Small intestine (tissue), 7 donors: ENCODE measurements around the gene TOM1L2. TPM values are rescaled to one million over a fixed set of nuclear protein-coding genes. Genes with fewer than 3 reads are reported as not detected.

ENCODE experiments used
- DNase-seq, 2 donors: peaks; one replicate each; pipeline versions ENCODE4 v3.0.0 to v3.0.0-alpha.2; 2013
- FAIRE-seq: peaks from 2 replicates; lab custom pipeline; 2012; peaks lifted over from hg19 to GRCh38; lab: Jason Lieb, UNC
- H3K27ac ChIP-seq, 3 donors: one replicate each; pipeline ENCODE4 v1.5.1; 2013; ENCODE audit warnings: low read length in 2 of 3, mild to moderate bottlenecking in 2 of 3, control low read depth in 1 of 3, inconsistent platforms in 1 of 3, low read depth in 1 of 3, moderate library complexity in 1 of 3
- H3K27me3 ChIP-seq, 3 donors: one replicate each; pipeline ENCODE4 v1.6.1; 2013; ENCODE audit warnings: low read length in 3 of 3, inconsistent platforms in 1 of 3; ENCODE audit not compliant: control insufficient read depth in 3 of 3, insufficient read depth in 3 of 3
- H3K36me3 ChIP-seq, 3 donors: one replicate each; pipeline ENCODE4 v1.6.1; 2013; ENCODE audit warnings: low read length in 3 of 3, inconsistent platforms in 1 of 3, low read depth in 1 of 3, mild to moderate bottlenecking in 1 of 3, moderate library complexity in 1 of 3; ENCODE audit not compliant: control insufficient read depth in 3 of 3, insufficient read depth in 2 of 3
- H3K4me1 ChIP-seq, 3 donors: one replicate each; pipeline ENCODE4 v1.6.1; 2013; ENCODE audit warnings: low read length in 2 of 3, inconsistent platforms in 1 of 3, low read depth in 1 of 3, mild to moderate bottlenecking in 1 of 3, moderate library complexity in 1 of 3; ENCODE audit not compliant: control insufficient read depth in 3 of 3, insufficient read depth in 2 of 3
- H3K4me3 ChIP-seq, 3 donors: one replicate each; pipeline ENCODE4 v1.5.1; 2013; ENCODE audit warnings: low read length in 3 of 3, control low read depth in 1 of 3, inconsistent platforms in 1 of 3, low read depth in 1 of 3, mild to moderate bottlenecking in 1 of 3, moderate library complexity in 1 of 3
- H3K9me3 ChIP-seq, 2 donors: one replicate each; pipeline ENCODE4 v1.6.1; 2013; ENCODE audit warnings: low read depth in 1 of 2, low read length in 1 of 2; ENCODE audit not compliant: control insufficient read depth in 2 of 2, insufficient read depth in 1 of 2
- WGBS, 3 donors: extraction: QIAGEN DNeasy Blood & Tissue Kit; methylation state at CpG; one replicate each; pipeline ENCODE4 v1.1.7; 2013; 5-methylcytosine and 5-hydroxymethylcytosine counted together
- polyA plus RNA-seq, 4 donors: library from polyadenylated mRNA; stranded (reverse) in 3 of 4; unstranded in 1 of 4; fragments of 200-250 nt in 3 of 4; fragments of 120-200 nt in 1 of 4; gene quantifications; one replicate each; pipeline versions ENCODE4 v1.2.1 to v1.2.3, GENCODE V29; 2013
- donor health status: healthy with polysubstance abuse.
- donor health status: control.
- donor health status: control.
- donor health status: Bipolar disorder and iron deficiency.
- donor health status: healthy.

Gene TOM1L2
- polyA plus RNA-seq, 4 donors: 14.3 to 26.6 (median 24.7) TPM

DNA sequence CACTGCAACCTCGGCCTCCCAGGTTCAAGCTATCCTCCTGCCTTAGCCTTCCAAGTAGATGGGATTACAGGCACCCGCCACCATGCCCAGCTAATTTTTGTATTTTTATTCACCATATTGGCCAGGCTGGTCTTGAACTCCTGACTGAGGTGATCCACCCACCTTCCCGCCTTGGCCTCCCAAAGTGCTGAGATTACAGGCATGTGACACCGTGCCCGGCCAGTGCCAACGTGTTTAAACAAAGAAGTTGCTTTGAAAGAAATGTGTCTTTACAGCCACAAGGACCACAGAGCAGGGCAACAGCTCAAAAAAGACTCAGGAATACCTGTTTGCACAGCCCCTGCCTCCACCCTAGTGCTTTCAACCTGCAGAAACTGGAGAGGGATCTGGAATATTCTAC, 41.8 kb upstream of the TOM1L2 start:
- H3K4me1 ChIP-seq: no peaks in the 10 kb centered on the region
- FAIRE-seq (no peak), DNase-seq (no peak)
- H3K36me3 ChIP-seq: peaks cover 0 to 52% (median 0%) of the 10 kb centered on the region in 3 donors
- WGBS, 3 donors: 96 to 97% (median 96%) methylated on average over 6 of the region's 6 CpGs
- H3K27ac ChIP-seq: peak overlapping the region in 1 of 3 donors; percentile 34
- no peak overlapping the region for H3K4me3 ChIP-seq
- peaks cover 0 to 4% of the 10 kb centered on the region in 2 donors for H3K9me3 ChIP-seq
- H3K27me3 ChIP-seq: no peaks in the 10 kb centered on the region

DNA sequence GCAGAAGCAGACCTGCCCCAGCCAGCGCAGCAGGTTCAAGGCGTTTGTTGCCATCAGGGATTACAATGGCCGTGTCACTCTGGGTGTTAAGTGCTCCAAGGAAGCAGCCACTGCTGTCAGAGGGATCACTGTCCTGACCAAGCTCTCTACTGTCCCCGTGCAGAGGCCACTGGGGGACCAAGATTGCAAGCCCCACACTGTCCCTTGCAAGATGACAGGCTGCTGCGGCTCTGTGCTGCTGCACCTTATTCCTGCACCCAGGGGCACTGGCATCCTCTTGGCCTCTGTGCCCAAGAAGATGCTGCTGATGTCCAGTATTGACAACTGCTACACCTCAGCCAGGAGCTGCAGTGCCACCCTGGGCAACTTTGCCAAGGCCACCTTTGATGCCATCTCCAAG, 39.1 kb upstream of the TOM1L2 start:
- no peak for FAIRE-seq
- WGBS, 3 donors: 93 to 96% (median 96%) methylated on average over 4 to 5 of the region's 5 CpGs
- no peak overlapping the region for H3K4me3 ChIP-seq

DNA sequence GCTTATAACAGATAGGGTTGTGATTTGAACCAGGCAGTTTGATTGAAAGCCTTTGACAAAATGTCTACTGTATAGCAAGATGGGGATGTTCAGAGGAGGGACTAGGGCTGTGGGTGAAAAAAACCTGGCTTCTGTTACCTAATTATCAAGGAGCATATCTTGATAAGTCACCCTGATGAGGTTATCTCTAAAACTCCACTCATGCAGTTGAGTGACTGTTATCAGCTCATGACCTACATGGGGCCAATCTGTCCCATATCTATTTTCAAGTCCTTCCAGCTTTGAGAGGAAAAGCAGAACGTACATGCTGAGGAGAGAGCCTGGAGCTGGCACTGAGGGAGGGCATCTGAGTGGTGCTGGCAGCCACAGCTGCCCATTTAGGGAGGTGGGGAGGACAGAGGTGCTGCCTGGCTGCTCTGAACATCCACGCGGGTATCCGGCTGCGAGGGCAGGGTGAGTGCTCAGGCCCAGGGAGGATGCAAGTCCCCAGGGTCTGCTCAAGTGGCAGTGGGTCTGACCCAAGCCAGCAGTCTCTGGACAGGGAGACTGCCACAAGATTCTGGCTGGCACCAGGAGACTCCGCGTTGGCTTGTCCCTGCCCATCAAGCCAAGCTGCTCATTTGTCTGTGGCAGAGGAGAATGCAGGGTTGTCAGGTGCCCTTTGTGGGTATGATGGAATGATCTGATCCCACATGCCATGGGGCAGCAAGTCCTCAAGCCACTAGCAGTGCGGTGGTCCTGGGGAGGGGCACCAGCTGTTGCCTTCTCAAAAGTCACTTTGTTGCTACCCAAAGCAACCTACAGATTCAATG, 37.6 kb upstream of the TOM1L2 start:
- Histone ChIP-seq H3K4me3 (no peak overlapping the region), H3K4me1 (no peaks in the 10 kb centered on the region), H3K27ac (no peak overlapping the region), H3K36me3 (peaks cover 0 to 48% (median 4%) of the 10 kb centered on the region in 3 donors), H3K9me3 (peaks cover 0 to 4% of the 10 kb centered on the region in 2 donors), H3K27me3 (no peaks in the 10 kb centered on the region)
- WGBS, 3 donors: 84 to 95% (median 87%) methylated on average over 8 of the region's 8 CpGs
- DNase-seq: no peak
- no peak for FAIRE-seq

More for the DNA sequence above, 39.1 kb upstream of the TOM1L2 start:
- Histone ChIP-seq H3K4me1 (no peaks in the 10 kb centered on the region), H3K27me3 (no peaks in the 10 kb centered on the region), H3K36me3 (peaks cover 0 to 55% (median 4%) of the 10 kb centered on the region in 3 donors), H3K9me3 (peaks cover 0 to 4% of the 10 kb centered on the region in 2 donors), H3K27ac (no peak overlapping the region)
- DNase-seq: no peak

DNA sequence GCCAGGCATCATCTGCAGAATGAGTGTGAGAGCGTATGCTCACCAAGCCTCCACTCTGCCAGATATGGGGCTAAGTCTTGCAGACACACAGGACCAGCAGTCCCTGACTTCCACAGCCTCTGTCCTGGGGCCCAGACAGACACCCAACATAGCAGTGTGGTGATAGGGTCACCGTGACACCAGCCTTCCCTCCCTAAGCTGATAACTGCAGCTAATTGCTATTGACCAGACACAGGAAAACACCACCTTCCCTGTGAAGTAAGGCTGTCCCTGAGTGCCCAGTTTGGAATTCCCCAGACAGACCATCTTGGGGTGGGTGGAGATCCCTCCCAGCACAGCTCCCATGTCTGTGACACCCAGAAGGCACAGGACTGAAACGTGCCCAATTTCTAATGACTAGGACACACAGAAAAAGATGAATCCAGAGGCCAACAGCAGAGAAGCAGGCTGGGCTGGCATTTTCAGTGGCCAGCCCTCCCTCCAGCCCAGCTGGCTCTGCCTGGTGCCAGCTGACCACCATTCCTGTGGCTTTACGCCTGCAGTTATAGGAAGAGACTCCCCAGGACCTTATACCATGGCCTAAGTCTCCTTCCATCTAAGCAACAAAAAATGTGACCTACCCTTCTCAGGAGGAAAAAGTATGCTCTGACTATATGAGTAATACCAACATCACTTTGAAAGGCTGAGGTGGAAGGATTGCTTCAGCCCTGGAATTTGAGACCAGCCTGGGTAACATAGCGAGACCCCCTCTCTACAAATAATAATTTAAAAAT, 36.5 kb upstream of the TOM1L2 start:
- no peak for FAIRE-seq
- H3K27ac ChIP-seq: no peak overlapping the region

DNA sequence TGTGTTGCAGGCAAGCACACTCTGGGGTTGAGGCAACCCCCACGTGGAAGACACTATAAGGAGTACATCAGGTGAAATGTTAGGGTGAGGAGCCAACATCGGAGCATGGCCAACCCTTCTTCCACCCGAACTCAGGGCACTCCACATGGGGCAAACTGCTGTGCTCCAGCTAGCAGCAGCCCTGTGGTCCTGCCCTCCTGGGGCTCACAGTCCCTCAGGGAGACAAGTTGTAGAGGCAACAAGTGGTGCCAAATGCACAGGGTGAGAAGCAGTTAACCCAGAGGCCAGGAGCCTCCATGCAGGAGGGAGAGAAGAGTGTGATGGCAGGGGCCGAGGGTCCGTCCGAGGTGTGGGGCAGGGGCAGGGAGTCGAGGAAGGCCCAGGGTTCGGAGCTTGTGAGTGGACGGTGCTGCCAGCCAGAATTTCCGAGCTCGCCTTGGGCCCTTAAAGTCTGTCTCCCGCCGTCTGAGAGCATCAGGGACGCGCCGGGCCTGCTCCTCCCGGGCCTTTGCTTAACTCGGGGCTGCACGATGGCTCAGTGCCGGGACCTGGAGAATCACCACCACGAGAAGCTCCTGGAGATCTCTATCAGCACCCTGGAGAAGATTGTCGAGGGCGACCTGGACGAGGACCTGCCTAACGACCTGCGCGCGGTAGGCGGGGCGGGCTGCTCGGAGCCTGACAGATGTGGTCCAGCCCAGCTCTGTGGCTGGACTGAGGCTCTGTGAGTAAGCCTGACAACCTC, 34.5 kb upstream of the TOM1L2 start:
- Histone ChIP-seq H3K4me1 (no peaks in the 10 kb centered on the region), H3K4me3 (no peak overlapping the region), H3K27me3 (no peaks in the 10 kb centered on the region), H3K27ac (no peak overlapping the region), H3K9me3 (peaks cover 0 to 4% of the 10 kb centered on the region in 2 donors), H3K36me3 (peaks cover 0 to 41% (median 4%) of the 10 kb centered on the region in 3 donors)
- FAIRE-seq (no peak), DNase-seq (peak in 1 of 2 donors; percentile 16)
- 78 to 87% (median 81%) methylated on average over 23 to 31 of the region's 31 CpGs for WGBS, 3 donors

More for the DNA sequence above, 36.5 kb upstream of the TOM1L2 start:
- Histone ChIP-seq H3K4me3 (no peak overlapping the region), H3K27me3 (no peaks in the 10 kb centered on the region), H3K9me3 (peaks cover 0 to 4% of the 10 kb centered on the region in 2 donors), H3K4me1 (no peaks in the 10 kb centered on the region), H3K36me3 (peaks cover 0 to 44% (median 4%) of the 10 kb centered on the region in 3 donors)
- 87 to 96% (median 95%) methylated on average over 5 of the region's 5 CpGs for WGBS, 3 donors
- no peak for DNase-seq

DNA sequence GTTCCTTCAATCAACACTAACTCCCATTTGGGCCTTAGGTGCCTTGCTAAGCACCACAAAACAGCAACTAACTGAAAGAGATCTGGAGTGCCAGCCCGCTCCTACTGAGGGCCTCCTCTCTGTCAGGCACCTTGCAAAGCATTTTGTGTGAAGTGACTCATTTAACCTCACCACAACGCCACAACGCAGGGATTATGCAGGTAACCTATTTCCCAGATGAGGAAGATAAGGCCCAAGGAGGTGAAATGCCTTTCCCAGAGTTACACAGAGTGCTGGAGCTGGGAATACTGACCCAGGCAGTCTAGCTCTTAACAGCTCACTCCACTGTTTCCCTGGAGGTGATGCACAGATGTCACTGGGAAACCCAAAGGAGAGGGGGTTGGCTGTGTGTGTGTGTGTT, 33.3 kb upstream of the TOM1L2 start:
- WGBS, 3 donors: 69 to 79% (median 69%) methylated on average over 3 of the region's 3 CpGs
- Histone ChIP-seq H3K27me3 (no peaks in the 10 kb centered on the region), H3K27ac (no peak overlapping the region), H3K4me3 (no peak overlapping the region), H3K4me1 (no peaks in the 10 kb centered on the region), H3K36me3 (peaks cover 0 to 32% (median 4%) of the 10 kb centered on the region in 3 donors), H3K9me3 (peaks cover 0 to 1% of the 10 kb centered on the region in 2 donors)
- DNase-seq: no peak
- no peak for FAIRE-seq

DNA sequence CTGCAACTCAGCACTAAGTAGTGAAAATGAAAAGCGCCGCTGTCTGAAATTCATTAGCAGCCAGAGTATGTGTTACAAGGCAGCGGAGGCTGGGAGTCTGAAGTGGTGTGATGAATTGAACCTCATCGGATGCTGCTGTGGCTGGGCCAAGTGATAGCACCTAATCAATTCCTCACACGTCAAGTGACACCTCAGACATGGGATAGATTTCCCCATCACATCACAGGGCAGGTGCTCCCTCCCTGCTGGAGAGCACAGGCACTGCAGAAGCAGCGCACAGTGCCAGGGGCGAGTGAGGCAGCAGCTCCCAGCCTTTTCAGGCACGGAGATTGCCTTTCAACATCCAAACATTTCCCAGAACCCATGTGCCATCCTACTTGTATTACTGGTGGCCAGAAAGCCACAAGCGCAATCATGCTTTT, 32.7 kb upstream of the TOM1L2 start:
- FAIRE-seq (no peak), DNase-seq (no peak)
- WGBS, 3 donors: 84 to 89% (median 89%) methylated on average over 9 of the region's 9 CpGs
- H3K27ac ChIP-seq: no peak overlapping the region
- no peak overlapping the region for H3K4me3 ChIP-seq
- peaks cover 0 to 28% (median 4%) of the 10 kb centered on the region in 3 donors for H3K36me3 ChIP-seq
- H3K4me1 ChIP-seq: peaks cover 0 to 5% (median 0%) of the 10 kb centered on the region in 3 donors
- H3K27me3 ChIP-seq: no peaks in the 10 kb centered on the region
- H3K9me3 ChIP-seq: no peaks in the 10 kb centered on the region

DNA sequence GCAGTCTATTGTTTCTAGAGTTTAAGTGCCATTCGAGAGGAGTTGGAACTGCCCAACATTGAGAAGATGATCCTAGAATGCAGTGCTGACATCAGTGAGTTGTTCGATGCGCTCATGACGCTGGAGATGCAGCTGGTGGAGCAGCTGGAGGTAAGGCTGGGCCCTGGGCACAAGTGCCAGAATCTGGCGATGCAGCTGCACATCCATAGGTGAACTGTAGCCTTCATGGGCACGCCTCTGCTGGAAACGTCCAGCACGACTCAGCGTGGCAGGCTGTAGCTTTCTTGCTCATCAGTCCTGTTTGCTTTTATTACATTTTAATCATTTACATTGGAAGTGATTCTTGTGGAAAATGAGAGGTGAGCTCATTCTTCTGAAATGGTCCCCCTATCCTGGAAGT, 32.1 kb upstream of the TOM1L2 start:
- no peak for FAIRE-seq

More for the DNA sequence above, 32.1 kb upstream of the TOM1L2 start:
- no peaks in the 10 kb centered on the region for H3K9me3 ChIP-seq
- no peak overlapping the region for H3K27ac ChIP-seq
- H3K36me3 ChIP-seq: peaks cover 0 to 26% (median 4%) of the 10 kb centered on the region in 3 donors
- no peak for DNase-seq
- WGBS, 3 donors: 66 to 80% (median 66%) methylated on average over 9 of the region's 9 CpGs
- H3K27me3 ChIP-seq: no peaks in the 10 kb centered on the region
- no peak overlapping the region for H3K4me3 ChIP-seq
- H3K4me1 ChIP-seq: peaks cover 0 to 11% (median 0%) of the 10 kb centered on the region in 3 donors
